Neutrophil (primary cell): ENCODE measurements around the gene CRTAC1.
"Not testable (repeated sequence)": the region's sequence is repeated elsewhere in the genome, so short reads cannot be mapped to it uniquely, and the experiment has no call there.

Experiments used
- H3K27ac ChIP-seq: fragments of 200-600 bp; sonication (generic); 2 replicates; pipeline ENCODE4 v1.5.1; 2016; ENCODE audit warnings: mild to moderate bottlenecking, moderate library complexity
- H3K27me3 ChIP-seq: fragments of 200-600 bp; sonication (generic); 2 replicates; pipeline ENCODE4 v1.6.0; 2016; ENCODE audit warnings: mild to moderate bottlenecking
- H3K36me3 ChIP-seq: fragments of 200-600 bp; sonication (generic); 2 replicates; pipeline ENCODE4 v1.5.1; 2017
- H3K4me1 ChIP-seq, 2 experiments: fragments of 200-600 bp in 1 of 2; sonication (generic) in 1 of 2; 1 replicate in 1 of 2; 2 replicates in 1 of 2; pipeline versions ENCODE4 v1.5.1 to v1.6.1; 2013 to 2016; ENCODE audit warnings: low read depth in 1 of 2, low read length in 1 of 2, mild to moderate bottlenecking in 1 of 2, moderate library complexity in 1 of 2; ENCODE audit not compliant: control insufficient read depth in 1 of 2, insufficient read depth in 1 of 2
- H3K4me3 ChIP-seq, 2 experiments: fragments of 200-600 bp in 1 of 2; sonication (generic) in 1 of 2; 1 replicate in 1 of 2; 2 replicates in 1 of 2; pipeline ENCODE4 v1.5.1; 2013 to 2016; ENCODE audit warnings: low read depth in 1 of 2, low read length in 1 of 2, mild to moderate bottlenecking in 1 of 2, moderate library complexity in 1 of 2
- H3K9me3 ChIP-seq: fragments of 200-600 bp; sonication (generic); 2 replicates; pipeline ENCODE4 v1.5.1; 2016
- CTCF ChIP-seq: fragments of 200-600 bp; sonication (generic); IDR thresholded peaks from 2 replicates; pipeline ENCODE4 v1.5.1; 2016; ENCODE audit warnings: antibody characterized with exemption

Gene CRTAC1

DNA sequence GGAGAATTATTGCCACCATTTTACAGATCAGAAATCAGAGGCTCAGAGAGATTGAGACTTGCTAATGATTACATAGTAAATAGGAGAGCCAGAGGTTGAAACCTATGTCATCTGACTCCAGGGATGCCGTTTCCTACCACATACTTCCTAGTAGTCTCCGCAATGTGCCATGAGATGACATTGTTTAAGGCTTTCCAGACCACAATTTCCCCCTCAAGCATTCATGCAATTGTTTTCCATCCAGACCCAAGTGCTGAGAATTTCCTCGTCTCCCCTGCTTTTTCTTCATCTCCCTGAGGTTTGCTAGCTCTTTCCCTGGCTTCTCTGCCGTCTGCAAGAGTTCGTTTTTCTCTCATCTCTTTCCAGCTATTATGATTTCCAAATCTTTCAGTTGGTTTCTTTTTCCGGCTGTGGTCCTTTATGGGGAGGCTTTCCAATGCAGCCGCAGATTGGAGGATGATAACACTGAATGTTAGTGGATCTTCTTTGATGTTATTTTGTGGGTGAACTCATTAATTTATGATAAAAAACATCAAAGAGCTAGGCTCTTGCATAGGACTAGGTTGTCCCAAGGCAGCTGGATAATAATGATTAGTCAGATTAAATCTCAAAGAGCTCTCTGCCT lies 187.7 kb downstream of the CRTAC1 start:
- no peak overlapping the region for H3K27ac ChIP-seq
- no peak for TF ChIP-seq CTCF
- H3K4me3 ChIP-seq: no peak overlapping the region

DNA sequence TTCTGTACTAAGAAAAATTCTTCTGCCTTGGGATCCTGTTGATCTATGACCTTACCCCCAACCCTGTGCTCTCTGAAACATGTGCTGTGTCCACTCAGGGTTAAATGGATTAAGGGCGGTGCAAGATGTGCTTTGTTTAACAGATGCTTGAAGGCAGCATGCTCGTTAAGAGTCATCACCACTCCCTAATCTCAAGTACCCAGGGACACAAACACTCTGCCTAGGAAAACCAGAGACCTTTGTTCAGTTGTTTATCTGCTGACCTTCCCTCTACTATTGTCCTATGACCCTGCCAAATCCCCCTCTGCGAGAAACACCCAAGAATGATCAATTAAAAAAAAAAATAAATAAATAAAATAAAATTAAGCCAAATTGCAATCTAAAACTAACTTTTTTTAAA lies 188.3 kb downstream of the CRTAC1 start:
- not testable (repeated sequence) for H3K4me3 ChIP-seq, H3K36me3 ChIP-seq, H3K27ac ChIP-seq, H3K9me3 ChIP-seq, H3K4me1 ChIP-seq
- H3K27me3 ChIP-seq: peaks cover 81% of the 10 kb centered on the region

More for the DNA sequence above, 187.7 kb downstream of the CRTAC1 start:
- Histone ChIP-seq H3K9me3 (no peaks in the 10 kb centered on the region), H3K27me3 (peaks cover 82% of the 10 kb centered on the region), H3K4me1 (no peaks in the 10 kb centered on the region), H3K36me3 (no peaks in the 10 kb centered on the region)

- not testable (repeated sequence) for H3K4me1 ChIP-seq, H3K36me3 ChIP-seq, H3K9me3 ChIP-seq, H3K4me3 ChIP-seq, H3K27ac ChIP-seq
- peaks cover 81% of the 10 kb centered on the region for H3K27me3 ChIP-seq
These were observed 189.3 kb downstream of the CRTAC1 start for GRCh38 chr10:97841166-97841565.

DNA sequence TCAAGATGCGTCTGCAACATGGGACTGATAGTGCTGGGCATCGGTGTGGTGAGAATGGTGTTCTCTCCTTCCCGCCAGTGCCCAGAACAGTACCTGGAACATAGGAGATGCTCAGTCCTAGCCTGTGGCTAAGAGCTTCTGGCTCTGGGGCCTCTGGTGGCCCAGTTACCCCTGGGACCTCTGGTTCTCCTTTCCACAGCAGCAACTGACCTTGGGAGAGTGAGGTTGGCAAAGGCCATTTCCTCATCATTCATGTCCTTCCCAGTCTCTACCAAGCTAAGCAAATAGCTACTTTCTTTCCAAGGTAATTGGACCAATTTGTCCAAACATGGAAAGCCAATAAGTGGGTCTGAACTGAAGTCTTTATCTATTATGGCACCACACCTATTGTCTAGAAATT lies 192.3 kb downstream of the CRTAC1 start:
- no peaks in the 10 kb centered on the region for H3K9me3 ChIP-seq

DNA sequence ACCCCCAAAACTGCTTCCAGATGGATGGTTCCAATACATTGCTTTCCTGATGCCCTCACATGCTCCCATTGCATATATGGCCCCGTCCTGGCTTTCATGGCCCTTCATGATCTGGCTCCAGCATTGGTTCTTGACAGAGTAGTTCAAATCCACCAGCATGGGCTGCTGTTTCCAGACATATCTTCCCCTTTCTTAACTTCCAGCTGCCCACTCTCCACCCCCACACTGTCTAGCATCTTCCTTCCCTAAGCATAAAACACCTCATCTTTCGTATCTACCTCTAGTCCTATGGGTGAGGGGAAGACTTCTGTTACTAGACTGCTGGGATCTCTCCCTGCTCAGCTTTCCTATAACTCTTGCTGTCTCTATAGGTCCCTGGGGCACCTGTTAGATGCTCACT lies 194.0 kb downstream of the CRTAC1 start:
- no peak overlapping the region for H3K4me3 ChIP-seq
- H3K4me1 ChIP-seq: no peaks in the 10 kb centered on the region
- no peaks in the 10 kb centered on the region for H3K36me3 ChIP-seq
- no peak overlapping the region for H3K27ac ChIP-seq
- peaks cover 86% of the 10 kb centered on the region for H3K27me3 ChIP-seq
- no peaks in the 10 kb centered on the region for H3K9me3 ChIP-seq
- TF ChIP-seq CTCF: no peak

More for the DNA sequence above, 192.3 kb downstream of the CRTAC1 start:
- no peak overlapping the region for H3K27ac ChIP-seq
- no peak overlapping the region for H3K4me3 ChIP-seq
- TF ChIP-seq CTCF: no peak
- H3K36me3 ChIP-seq: no peaks in the 10 kb centered on the region
- H3K4me1 ChIP-seq: no peaks in the 10 kb centered on the region
- H3K27me3 ChIP-seq: peaks cover 78% of the 10 kb centered on the region

GRCh38 chr10:97831259-97831658 lies 199.2 kb downstream of the CRTAC1 start:
- H3K9me3 ChIP-seq: no peaks in the 10 kb centered on the region
- TF ChIP-seq CTCF: no peak
- no peak overlapping the region for H3K4me3 ChIP-seq
- H3K36me3 ChIP-seq: no peaks in the 10 kb centered on the region
- peaks cover 85% of the 10 kb centered on the region for H3K27me3 ChIP-seq
- H3K4me1 ChIP-seq: no peaks in the 10 kb centered on the region
- H3K27ac ChIP-seq: no peak overlapping the region

- H3K4me3 ChIP-seq: no peak overlapping the region
- no peak for TF ChIP-seq CTCF
- no peaks in the 10 kb centered on the region for H3K9me3 ChIP-seq
- H3K36me3 ChIP-seq: no peaks in the 10 kb centered on the region
- H3K4me1 ChIP-seq: no peaks in the 10 kb centered on the region
- H3K27ac ChIP-seq: no peak overlapping the region
- peaks cover 76% of the 10 kb centered on the region for H3K27me3 ChIP-seq
These were observed 200.4 kb downstream of the CRTAC1 start for GRCh38 chr10:97830064-97830463.
